Parathyroid adenoma (tissue), 2 donors: Measurements from ENCODE around the gene DOCK10.

ENCODE experiments used
- H2AFZ ChIP-seq: fragments of 300-600 bp; sonication (generic); one replicate; pipeline ENCODE4 v1.7.0; 2017; ENCODE audit warnings: antibody characterized with exemption, mild to moderate bottlenecking
- H3K27ac ChIP-seq: fragments of 300-600 bp; sonication (generic); one replicate; pipeline ENCODE4 v1.7.0; 2017
- H3K27me3 ChIP-seq: fragments of 300-600 bp; sonication (generic); one replicate; pipeline ENCODE4 v1.7.0; 2017; ENCODE audit warnings: low read length; ENCODE audit not compliant: control insufficient read depth, insufficient read depth
- H3K36me3 ChIP-seq: fragments of 300-600 bp; sonication (generic); one replicate; pipeline ENCODE4 v1.7.0; 2017; ENCODE audit warnings: low read length; ENCODE audit not compliant: control insufficient read depth, insufficient read depth
- H3K4me1 ChIP-seq: fragments of 300-600 bp; sonication (generic); one replicate; pipeline ENCODE4 v1.7.0; 2017; ENCODE audit warnings: control low read depth
- H3K4me2 ChIP-seq: fragments of 300-600 bp; sonication (generic); one replicate; pipeline ENCODE4 v1.7.0; 2017; ENCODE audit warnings: low read length
- H3K4me3 ChIP-seq: fragments of 300-600 bp; sonication (generic); one replicate; pipeline ENCODE4 v1.7.0; 2017; ENCODE audit warnings: low read depth, low read length
- H3K79me2 ChIP-seq: fragments of 300-600 bp; sonication (generic); one replicate; pipeline ENCODE4 v1.7.0; 2017; ENCODE audit warnings: control low read depth
- H3K9ac ChIP-seq: fragments of 300-600 bp; sonication (generic); one replicate; pipeline ENCODE4 v1.7.0; 2017; ENCODE audit warnings: mild to moderate bottlenecking
- H3K9me3 ChIP-seq: fragments of 300-600 bp; sonication (generic); one replicate; pipeline ENCODE4 v1.7.0; 2017; ENCODE audit warnings: low read length; ENCODE audit not compliant: control insufficient read depth
- CTCF ChIP-seq: fragments of 300-600 bp; sonication (generic); IDR thresholded peaks from one replicate; pipeline ENCODE4 v1.7.0; 2017; ENCODE audit warnings: antibody characterized with exemption, mild to moderate bottlenecking
- donor health status: primary hyperparathyroidism.

DOCK10 gene

GRCh38 chr2:224892574-224893204, 149.6 kb downstream of the DOCK10 start:
- Histone ChIP-seq H3K9me3 (no peaks in the 10 kb centered on the region), H3K4me3 (no peak overlapping the region), H3K36me3 (no peaks in the 10 kb centered on the region), H3K27me3 (no peaks in the 10 kb centered on the region), H3K4me2 (no peak overlapping the region), H3K9ac (no peak overlapping the region), H3K27ac (no peak overlapping the region), H3K4me1 (no peaks in the 10 kb centered on the region), H3K79me2 (no peaks in the 10 kb centered on the region), H2AFZ (no peak overlapping the region)
- TF ChIP-seq CTCF = no peak

- TF ChIP-seq CTCF = no peak
- no peak overlapping the region for H3K9ac ChIP-seq
- no peak overlapping the region for H3K4me2 ChIP-seq
- no peaks in the 10 kb centered on the region for H3K36me3 ChIP-seq
- H3K27me3 ChIP-seq = no peaks in the 10 kb centered on the region
- H3K79me2 ChIP-seq = no peaks in the 10 kb centered on the region
- H3K9me3 ChIP-seq = no peaks in the 10 kb centered on the region
- H3K4me1 ChIP-seq = no peaks in the 10 kb centered on the region
- H3K4me3 ChIP-seq = no peak overlapping the region
- H3K27ac ChIP-seq = no peak overlapping the region
- no peak overlapping the region for H2AFZ ChIP-seq
These were observed 151.9 kb downstream of the DOCK10 start for GRCh38 chr2:224890372-224890771.

GRCh38 chr2:224887141-224887540, 155.1 kb downstream of the DOCK10 start:
- no peaks in the 10 kb centered on the region for H3K4me1 ChIP-seq
- no peaks in the 10 kb centered on the region for H3K27me3 ChIP-seq
- H3K36me3 ChIP-seq = no peaks in the 10 kb centered on the region
- H3K27ac ChIP-seq = no peak overlapping the region
- H3K4me3 ChIP-seq = no peak overlapping the region
- H3K79me2 ChIP-seq = no peaks in the 10 kb centered on the region
- H3K9ac ChIP-seq = no peak overlapping the region
- TF ChIP-seq CTCF = no peak
- no peak overlapping the region for H3K4me2 ChIP-seq
- no peaks in the 10 kb centered on the region for H3K9me3 ChIP-seq
- H2AFZ ChIP-seq = no peak overlapping the region

GRCh38 chr2:224885836-224886547, 156.3 kb downstream of the DOCK10 start:
- Histone ChIP-seq H3K4me3 (peak overlapping the region; percentile 23), H3K27me3 (no peaks in the 10 kb centered on the region), H3K4me1 (no peaks in the 10 kb centered on the region), H3K36me3 (no peaks in the 10 kb centered on the region), H3K27ac (no peak overlapping the region), H3K4me2 (peak overlapping the region; percentile 6), H3K9me3 (no peaks in the 10 kb centered on the region), H3K79me2 (no peaks in the 10 kb centered on the region), H3K9ac (no peak overlapping the region), H2AFZ (no peak overlapping the region)
- no peak for TF ChIP-seq CTCF

GRCh38 chr2:224885291-224885690, 157.0 kb downstream of the DOCK10 start:
- Histone ChIP-seq H3K4me1 (no peaks in the 10 kb centered on the region), H3K4me2 (no peak overlapping the region), H3K79me2 (no peaks in the 10 kb centered on the region), H3K27me3 (no peaks in the 10 kb centered on the region), H3K9me3 (no peaks in the 10 kb centered on the region), H3K27ac (no peak overlapping the region), H3K36me3 (no peaks in the 10 kb centered on the region), H2AFZ (no peak overlapping the region), H3K9ac (no peak overlapping the region), H3K4me3 (no peak overlapping the region)
- no peak for TF ChIP-seq CTCF
